ENCODE results near the gene SH3D19. TPM values are rescaled to one million over a fixed set of nuclear protein-coding genes. Genes with fewer than 3 reads are reported as not detected.

Gene SH3D19
- total RNA-seq, 1 experiment from 2014 or later = not detected

- Histone ChIP-seq H3K4me2 (ENCODE audit: low read depth, low read length, poor library complexity, severe bottlenecking) (no peak overlapping the region), H3K9ac (ENCODE audit: low read length) (no peak overlapping the region), H3K27ac (ENCODE audit: low read length) (no peak overlapping the region), H2AFZ (ENCODE audit: low read length) (no peak overlapping the region), H3K27me3 (ENCODE audit: low read length) (no peaks in the 10 kb centered on the region), H3K4me1 (ENCODE audit: low read length) (no peaks in the 10 kb centered on the region), H4K20me1 (ENCODE audit: insufficient read depth, low read depth, low read length) (no peaks in the 10 kb centered on the region), H3K9me3 (ENCODE audit: low read length) (no peaks in the 10 kb centered on the region), H3K36me3 (ENCODE audit: insufficient read depth, low read length) (no peaks in the 10 kb centered on the region), H3K9me2 (replicated peaks; ENCODE audit: insufficient read depth, low read length) (no peaks in the 10 kb centered on the region), H3K79me2 (ENCODE audit: low read length) (no peaks in the 10 kb centered on the region), H3K4me3 (ENCODE audit: low read length) (no peak overlapping the region)
- DNase-seq = no peak
Observed at GRCh38 chr4:151182455-151182996, 142.9 kb downstream of the SH3D19 start.

GRCh38 chr4:151176685-151177084 lies 148.7 kb downstream of the SH3D19 start:
- no peaks in the 10 kb centered on the region for H3K4me1 ChIP-seq (ENCODE audit: low read length)
- H3K4me3 ChIP-seq (ENCODE audit: low read length) = no peak overlapping the region
- no peaks in the 10 kb centered on the region for H3K9me3 ChIP-seq (ENCODE audit: low read length)
- no peak overlapping the region for H3K27ac ChIP-seq (ENCODE audit: low read length)
- no peak overlapping the region for H3K9ac ChIP-seq (ENCODE audit: low read length)
- H3K4me2 ChIP-seq (ENCODE audit: low read depth, low read length, poor library complexity, severe bottlenecking) = no peak overlapping the region
- H4K20me1 ChIP-seq (ENCODE audit: insufficient read depth, low read depth, low read length) = no peaks in the 10 kb centered on the region
- H3K9me2 ChIP-seq (replicated peaks; ENCODE audit: insufficient read depth, low read length) = no peaks in the 10 kb centered on the region
- no peaks in the 10 kb centered on the region for H3K36me3 ChIP-seq (ENCODE audit: insufficient read depth, low read length)
- H2AFZ ChIP-seq (ENCODE audit: low read length) = no peak overlapping the region
- no peaks in the 10 kb centered on the region for H3K27me3 ChIP-seq (ENCODE audit: low read length)
- H3K79me2 ChIP-seq (ENCODE audit: low read length) = no peaks in the 10 kb centered on the region
- DNase-seq = no peak

- Histone ChIP-seq H3K4me1 (ENCODE audit: low read length) (no peaks in the 10 kb centered on the region), H3K9me2 (replicated peaks; ENCODE audit: insufficient read depth, low read length) (no peaks in the 10 kb centered on the region), H3K4me2 (ENCODE audit: low read depth, low read length, poor library complexity, severe bottlenecking) (no peak overlapping the region), H3K36me3 (ENCODE audit: insufficient read depth, low read length) (no peaks in the 10 kb centered on the region), H3K9me3 (ENCODE audit: low read length) (no peaks in the 10 kb centered on the region), H2AFZ (ENCODE audit: low read length) (no peak overlapping the region), H3K27ac (ENCODE audit: low read length) (no peak overlapping the region), H3K9ac (ENCODE audit: low read length) (no peak overlapping the region), H3K79me2 (ENCODE audit: low read length) (no peaks in the 10 kb centered on the region), H3K27me3 (ENCODE audit: low read length) (no peaks in the 10 kb centered on the region), H3K4me3 (ENCODE audit: low read length) (no peak overlapping the region), H4K20me1 (ENCODE audit: insufficient read depth, low read depth, low read length) (no peaks in the 10 kb centered on the region)
- DNase-seq = no peak
Observed at GRCh38 chr4:151175754-151176631, 149.4 kb downstream of the SH3D19 start.

GRCh38 chr4:151175233-151175632 lies 150.2 kb downstream of the SH3D19 start:
- no peaks in the 10 kb centered on the region for H3K9me2 ChIP-seq (replicated peaks; ENCODE audit: insufficient read depth, low read length)
- no peaks in the 10 kb centered on the region for H3K36me3 ChIP-seq (ENCODE audit: insufficient read depth, low read length)
- H3K4me2 ChIP-seq (ENCODE audit: low read depth, low read length, poor library complexity, severe bottlenecking) = no peak overlapping the region
- no peak overlapping the region for H2AFZ ChIP-seq (ENCODE audit: low read length)
- H3K9me3 ChIP-seq (ENCODE audit: low read length) = no peaks in the 10 kb centered on the region
- no peak for DNase-seq
- H3K9ac ChIP-seq (ENCODE audit: low read length) = no peak overlapping the region
- H3K27me3 ChIP-seq (ENCODE audit: low read length) = no peaks in the 10 kb centered on the region
- no peak overlapping the region for H3K4me3 ChIP-seq (ENCODE audit: low read length)
- no peaks in the 10 kb centered on the region for H3K79me2 ChIP-seq (ENCODE audit: low read length)
- no peaks in the 10 kb centered on the region for H3K4me1 ChIP-seq (ENCODE audit: low read length)
- no peaks in the 10 kb centered on the region for H4K20me1 ChIP-seq (ENCODE audit: insufficient read depth, low read depth, low read length)
- no peak overlapping the region for H3K27ac ChIP-seq (ENCODE audit: low read length)

- no peak for DNase-seq
- Histone ChIP-seq H3K9ac (ENCODE audit: low read length) (no peak overlapping the region), H3K27ac (ENCODE audit: low read length) (no peak overlapping the region), H3K4me1 (ENCODE audit: low read length) (no peaks in the 10 kb centered on the region), H4K20me1 (ENCODE audit: insufficient read depth, low read depth, low read length) (no peaks in the 10 kb centered on the region), H3K4me3 (ENCODE audit: low read length) (no peak overlapping the region), H3K4me2 (ENCODE audit: low read depth, low read length, poor library complexity, severe bottlenecking) (no peak overlapping the region), H3K79me2 (ENCODE audit: low read length) (no peaks in the 10 kb centered on the region), H2AFZ (ENCODE audit: low read length) (no peak overlapping the region), H3K9me3 (ENCODE audit: low read length) (no peaks in the 10 kb centered on the region), H3K36me3 (ENCODE audit: insufficient read depth, low read length) (no peaks in the 10 kb centered on the region), H3K9me2 (replicated peaks; ENCODE audit: insufficient read depth, low read length) (no peaks in the 10 kb centered on the region), H3K27me3 (ENCODE audit: low read length) (no peaks in the 10 kb centered on the region)
Observed at GRCh38 chr4:151174784-151175183, 150.6 kb downstream of the SH3D19 start.

- H3K27ac ChIP-seq (ENCODE audit: low read length) = no peak overlapping the region
- no peaks in the 10 kb centered on the region for H3K79me2 ChIP-seq (ENCODE audit: low read length)
- H3K4me2 ChIP-seq (ENCODE audit: low read depth, low read length, poor library complexity, severe bottlenecking) = no peak overlapping the region
- no peaks in the 10 kb centered on the region for H4K20me1 ChIP-seq (ENCODE audit: insufficient read depth, low read depth, low read length)
- H2AFZ ChIP-seq (ENCODE audit: low read length) = no peak overlapping the region
- H3K4me3 ChIP-seq (ENCODE audit: low read length) = no peak overlapping the region
- H3K9me3 ChIP-seq (ENCODE audit: low read length) = no peaks in the 10 kb centered on the region
- no peaks in the 10 kb centered on the region for H3K36me3 ChIP-seq (ENCODE audit: insufficient read depth, low read length)
- no peak overlapping the region for H3K9ac ChIP-seq (ENCODE audit: low read length)
- no peaks in the 10 kb centered on the region for H3K4me1 ChIP-seq (ENCODE audit: low read length)
- no peaks in the 10 kb centered on the region for H3K27me3 ChIP-seq (ENCODE audit: low read length)
- no peak for DNase-seq
- no peaks in the 10 kb centered on the region for H3K9me2 ChIP-seq (replicated peaks; ENCODE audit: insufficient read depth, low read length)
Observed at GRCh38 chr4:151173871-151174270, 151.5 kb downstream of the SH3D19 start.

- Histone ChIP-seq H3K79me2 (ENCODE audit: low read length) (no peaks in the 10 kb centered on the region), H2AFZ (ENCODE audit: low read length) (no peak overlapping the region), H3K4me2 (ENCODE audit: low read depth, low read length, poor library complexity, severe bottlenecking) (no peak overlapping the region), H3K9ac (ENCODE audit: low read length) (no peak overlapping the region), H3K27ac (ENCODE audit: low read length) (no peak overlapping the region), H3K36me3 (ENCODE audit: insufficient read depth, low read length) (no peaks in the 10 kb centered on the region), H4K20me1 (ENCODE audit: insufficient read depth, low read depth, low read length) (no peaks in the 10 kb centered on the region), H3K4me1 (ENCODE audit: low read length) (no peaks in the 10 kb centered on the region), H3K9me2 (replicated peaks; ENCODE audit: insufficient read depth, low read length) (no peaks in the 10 kb centered on the region), H3K27me3 (ENCODE audit: low read length) (no peaks in the 10 kb centered on the region), H3K4me3 (ENCODE audit: low read length) (no peak overlapping the region), H3K9me3 (ENCODE audit: low read length) (no peaks in the 10 kb centered on the region)
- no peak for DNase-seq
Observed at GRCh38 chr4:151169900-151170299, 155.5 kb downstream of the SH3D19 start.

GRCh38 chr4:151169223-151169622 lies 156.2 kb downstream of the SH3D19 start:
- Histone ChIP-seq H3K4me3 (ENCODE audit: low read length) (no peak overlapping the region), H3K9me3 (ENCODE audit: low read length) (no peaks in the 10 kb centered on the region), H3K36me3 (ENCODE audit: insufficient read depth, low read length) (no peaks in the 10 kb centered on the region), H3K27me3 (ENCODE audit: low read length) (no peaks in the 10 kb centered on the region), H3K9me2 (replicated peaks; ENCODE audit: insufficient read depth, low read length) (no peaks in the 10 kb centered on the region), H2AFZ (ENCODE audit: low read length) (no peak overlapping the region), H3K79me2 (ENCODE audit: low read length) (no peaks in the 10 kb centered on the region), H3K4me1 (ENCODE audit: low read length) (no peaks in the 10 kb centered on the region), H3K4me2 (ENCODE audit: low read depth, low read length, poor library complexity, severe bottlenecking) (no peak overlapping the region), H3K9ac (ENCODE audit: low read length) (no peak overlapping the region), H4K20me1 (ENCODE audit: insufficient read depth, low read depth, low read length) (no peaks in the 10 kb centered on the region), H3K27ac (ENCODE audit: low read length) (no peak overlapping the region)
- DNase-seq = no peak

All from Karpas-422 (cell line).